HTERT RPE-1 (cell line): ENCODE data around the gene ITGAX.
"Not testable (repeated sequence)": the region's sequence is repeated elsewhere in the genome, so short reads cannot be mapped to it uniquely, and the experiment has no call there.

Source experiments
- in situ Hi-C: fragments of 300-500 bp; cut with MboI; formaldehyde crosslinking; loops from 4 replicates; pipeline ENCODE4 v1.14.3; 2020; ENCODE audit warnings: low sequenced_read_pairs

Gene ITGAX

DNA sequence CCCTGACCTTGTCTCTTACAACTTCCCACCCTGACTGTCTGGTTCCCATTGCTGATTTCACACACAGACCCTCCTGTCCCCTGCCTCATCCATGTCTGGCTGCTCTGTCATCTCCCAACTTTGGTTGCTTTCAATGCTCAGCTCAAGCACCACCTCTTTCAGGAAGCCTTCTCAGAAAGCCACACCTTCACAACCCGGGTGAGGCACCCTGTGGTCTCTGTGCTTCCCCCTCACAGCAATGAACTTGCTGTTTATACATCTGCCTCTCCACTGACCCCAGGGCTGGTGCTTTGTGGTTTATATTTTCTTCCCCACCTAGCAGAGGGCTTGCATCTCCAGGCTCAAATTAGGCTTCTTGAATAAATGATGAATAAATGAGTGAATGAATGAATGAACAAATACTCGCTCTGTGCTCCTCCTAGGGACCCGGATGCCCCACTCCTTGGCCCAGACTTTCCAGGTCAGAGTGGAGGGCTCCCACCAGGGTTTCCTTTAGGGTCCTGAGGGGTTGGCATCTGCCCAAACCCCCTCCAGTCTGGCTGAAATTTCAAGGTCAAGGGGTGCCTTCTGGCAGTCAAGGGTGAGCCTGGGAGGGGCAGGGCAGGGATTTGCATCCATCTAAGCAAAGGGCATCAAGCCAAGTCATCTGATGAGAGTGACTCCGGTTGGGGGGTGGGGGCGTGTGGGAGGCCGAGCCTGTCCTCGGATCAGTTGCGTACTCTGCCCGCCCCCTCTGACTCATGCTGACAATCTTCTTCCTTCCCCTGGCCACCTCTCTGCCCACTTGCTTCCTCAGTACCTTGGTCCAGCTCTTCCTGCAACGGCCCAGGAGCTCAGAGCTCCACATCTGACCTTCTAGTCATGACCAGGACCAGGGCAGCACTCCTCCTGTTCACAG, at the start of gene ITGAX:
ITGAX (plus strand) TSS at position 783 of the 898 bp plus-strand sequence; CDS start at position 862, 79 bp downstream.
- in situ Hi-C loops = no loop called here

DNA sequence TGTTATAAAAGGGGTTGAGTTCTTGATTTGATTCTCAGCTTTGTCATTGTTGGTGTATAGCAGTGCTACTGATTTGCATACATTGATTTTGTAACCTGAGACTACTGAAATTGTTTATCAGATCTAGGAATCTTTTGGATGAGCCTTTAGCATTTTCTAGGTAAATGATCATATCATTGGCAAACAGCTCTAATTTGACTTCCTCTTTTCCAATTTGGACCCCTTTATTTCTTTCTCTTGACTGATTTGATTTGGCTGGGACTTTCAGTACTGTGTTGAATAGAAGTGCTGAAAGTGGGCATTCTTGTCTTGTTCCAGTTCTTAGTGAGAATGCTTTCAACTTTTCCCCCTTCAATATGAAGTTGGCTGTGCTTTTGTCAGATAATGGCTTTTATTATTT, 49.8 kb upstream of the ITGAX start:
- in situ Hi-C loops = no loop called here

DNA sequence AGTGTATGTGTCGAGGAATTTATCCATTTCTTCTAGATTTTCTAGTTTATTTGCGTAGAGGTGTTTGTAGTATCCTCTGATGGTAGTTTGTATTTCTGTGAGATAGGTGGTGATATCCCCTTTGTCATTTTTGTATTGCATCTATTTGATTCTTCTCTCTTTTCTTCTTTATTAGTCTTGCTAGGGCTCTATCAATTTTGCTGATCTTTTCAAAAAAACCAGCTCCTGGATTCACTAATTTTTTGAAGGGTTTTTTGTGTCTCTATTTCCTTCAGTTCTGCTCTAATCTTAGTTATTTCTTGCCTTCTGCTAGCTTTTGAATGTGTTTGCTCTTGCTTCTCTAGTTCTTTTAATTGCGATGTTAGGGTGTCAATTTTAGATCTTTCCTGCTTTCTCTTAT, 46.6 kb upstream of the ITGAX start:
- in situ Hi-C loops = not testable (repeated sequence)

DNA sequence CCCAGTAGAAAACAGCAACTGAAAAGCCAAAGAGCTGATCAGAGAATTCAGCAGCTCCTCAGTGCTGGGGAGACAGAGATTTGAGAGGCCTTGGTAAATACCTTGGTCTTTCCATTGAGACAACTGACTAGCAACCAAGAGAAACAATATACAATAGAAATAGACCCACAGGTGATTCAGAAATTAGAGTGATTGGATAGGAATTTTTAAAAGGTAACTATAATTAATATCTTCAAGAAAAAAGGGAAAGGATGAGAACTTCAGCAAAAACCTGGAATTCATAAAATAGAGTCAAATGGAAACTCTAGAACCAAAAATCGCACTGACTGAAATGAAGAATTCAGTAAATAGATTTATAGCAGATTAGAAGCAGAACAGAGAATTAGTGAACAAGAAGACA, 32.5 kb upstream of the ITGAX start:
- in situ Hi-C loops = no loop called here

DNA sequence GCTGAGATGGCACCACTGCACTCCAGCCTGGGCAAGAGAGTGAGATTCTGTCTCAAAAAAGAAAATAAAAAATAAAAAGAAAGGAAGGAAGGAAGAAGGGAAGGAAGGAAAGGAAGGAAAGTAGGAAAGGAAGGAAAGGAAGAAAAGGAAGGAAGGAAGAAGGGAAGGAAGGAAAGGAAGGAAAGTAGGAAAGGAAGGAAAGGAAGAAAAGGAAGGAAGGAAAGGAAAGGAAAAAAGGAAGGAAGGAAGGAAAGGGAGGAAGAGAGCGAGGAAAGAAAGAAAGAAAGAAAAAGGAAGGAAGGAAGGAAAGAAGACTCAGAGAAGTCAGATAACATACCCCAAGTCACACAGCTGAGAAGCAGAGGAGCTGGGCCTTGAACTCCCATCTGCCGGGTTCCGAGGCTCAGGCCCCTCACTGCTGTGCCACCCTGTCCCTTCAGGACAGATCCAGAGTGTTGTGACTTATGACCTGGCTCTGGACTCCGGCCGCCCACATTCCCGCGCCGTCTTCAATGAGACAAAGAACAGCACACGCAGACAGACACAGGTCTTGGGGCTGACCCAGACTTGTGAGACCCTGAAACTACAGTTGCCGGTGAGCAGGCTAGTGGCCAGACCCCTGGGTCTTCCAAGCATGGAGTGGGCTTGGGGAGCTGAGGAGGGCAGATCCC, 30.9 kb upstream of the ITGAX start:
- in situ Hi-C loops = no loop called here

DNA sequence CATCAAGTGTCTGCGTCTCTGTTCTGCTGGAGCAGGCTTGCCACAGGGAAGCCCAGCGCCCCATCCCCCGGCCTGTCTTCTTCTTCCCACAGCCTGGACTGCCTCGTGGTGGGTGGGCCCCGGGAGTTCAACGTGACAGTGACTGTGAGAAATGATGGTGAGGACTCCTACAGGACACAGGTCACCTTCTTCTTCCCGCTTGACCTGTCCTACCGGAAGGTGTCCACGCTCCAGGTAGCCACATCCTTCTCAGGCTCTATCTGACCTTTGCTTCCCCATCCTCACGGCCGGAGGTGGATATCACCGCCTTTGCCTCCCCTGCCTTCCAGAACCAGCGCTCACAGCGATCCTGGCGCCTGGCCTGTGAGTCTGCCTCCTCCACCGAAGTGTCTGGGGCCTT, 29.8 kb upstream of the ITGAX start:
- in situ Hi-C loops = no loop called here

DNA sequence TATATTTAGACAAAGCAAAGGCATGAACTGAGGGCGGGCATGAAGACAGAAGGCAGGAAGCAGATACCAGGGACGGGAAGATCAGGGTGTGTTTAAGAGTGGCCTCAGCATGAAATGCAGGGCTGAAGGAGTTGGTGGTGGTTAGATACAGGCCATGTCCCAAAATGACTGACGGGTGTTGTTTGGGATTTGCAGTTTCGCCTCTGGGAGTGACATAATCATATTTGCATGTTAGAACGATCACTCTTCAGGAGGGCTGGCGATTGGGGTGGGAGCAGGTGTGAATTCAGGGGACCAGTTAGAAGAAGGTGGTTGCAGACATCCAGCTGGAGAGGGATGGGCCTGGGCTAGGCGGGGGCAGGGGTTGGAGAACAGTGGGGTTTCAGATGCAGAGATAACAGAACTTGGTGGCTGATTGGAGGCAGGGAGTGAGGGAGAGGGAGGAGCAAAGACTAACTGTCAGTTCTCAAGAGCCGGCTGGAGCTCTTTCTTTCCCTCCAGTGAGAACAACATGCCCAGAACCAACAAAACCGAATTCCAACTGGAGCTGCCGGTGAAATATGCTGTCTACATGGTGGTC, 27.2 kb upstream of the ITGAX start:
- in situ Hi-C loops = no loop called here

DNA sequence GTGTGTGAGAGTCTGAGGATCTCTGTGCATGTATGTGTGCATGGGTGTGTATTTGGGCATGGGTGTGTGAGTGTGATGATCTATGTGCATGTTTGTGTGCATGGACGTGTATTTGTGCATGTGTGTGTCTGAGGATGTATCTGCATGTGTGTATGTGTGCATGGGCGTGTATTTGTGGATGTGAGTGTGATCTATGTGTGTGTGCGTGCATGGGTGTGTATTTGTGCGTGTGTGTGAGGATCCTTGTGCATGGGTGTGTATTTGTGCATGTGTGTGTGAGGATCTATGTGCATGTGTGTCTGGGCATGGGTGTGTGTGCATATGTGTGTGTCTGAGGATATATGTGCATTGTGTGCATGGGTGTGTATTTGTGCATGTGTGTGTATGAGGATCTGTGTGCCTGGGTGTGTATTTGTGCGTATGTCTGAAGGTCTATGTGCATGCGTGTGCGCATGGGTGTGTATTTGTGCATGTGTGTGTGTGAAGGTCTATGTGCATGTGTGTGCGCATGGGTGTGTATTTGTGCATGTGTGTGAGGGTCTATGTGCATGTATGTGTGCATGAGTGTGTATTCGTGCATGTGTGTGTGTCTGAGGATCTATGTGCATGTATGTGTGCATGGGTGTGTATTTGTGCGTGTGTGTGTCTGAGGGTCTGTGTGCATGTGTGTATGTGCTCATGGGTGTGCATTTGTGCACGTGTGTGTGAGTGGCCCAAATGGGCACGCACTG, 26.5 kb upstream of the ITGAX start:
- in situ Hi-C loops = no loop called here

DNA sequence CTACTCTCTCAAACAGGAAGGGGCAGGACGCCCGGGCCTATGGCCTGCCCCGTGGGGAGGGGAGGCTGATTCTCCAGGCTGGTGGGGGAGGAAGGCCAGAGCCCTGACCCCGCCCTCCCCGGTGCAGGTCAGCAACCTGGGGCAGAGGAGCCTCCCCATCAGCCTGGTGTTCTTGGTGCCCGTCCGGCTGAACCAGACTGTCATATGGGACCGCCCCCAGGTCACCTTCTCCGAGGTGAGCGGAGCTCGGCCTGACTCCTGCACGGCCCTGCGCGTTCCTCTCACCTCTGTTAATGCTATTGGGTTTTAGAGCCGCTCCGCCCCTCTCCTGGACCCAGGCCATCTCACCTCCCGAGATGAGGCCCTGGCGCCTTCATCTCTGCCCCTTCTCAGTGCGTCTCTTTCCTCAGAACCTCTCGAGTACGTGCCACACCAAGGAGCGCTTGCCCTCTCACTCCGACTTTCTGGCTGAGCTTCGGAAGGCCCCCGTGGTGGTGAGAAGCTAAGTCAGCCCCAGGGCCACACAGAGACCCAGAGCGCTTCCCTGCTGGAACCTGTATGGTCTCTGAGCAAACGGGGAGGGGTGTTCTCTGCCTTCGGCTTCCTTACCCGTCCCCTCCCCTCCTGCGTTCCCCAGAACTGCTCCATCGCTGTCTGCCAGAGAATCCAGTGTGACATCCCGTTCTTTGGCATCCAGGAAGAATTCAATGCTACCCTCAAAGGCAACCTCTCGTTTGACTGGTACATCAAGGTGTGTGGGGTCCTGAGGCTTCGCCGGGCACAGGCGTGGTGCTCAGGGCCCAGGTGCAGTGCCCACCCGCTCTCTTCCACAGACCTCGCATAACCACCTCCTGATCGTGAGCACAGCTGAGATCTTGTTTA, 25.1 kb upstream of the ITGAX start:
- in situ Hi-C loops = no loop called here

DNA sequence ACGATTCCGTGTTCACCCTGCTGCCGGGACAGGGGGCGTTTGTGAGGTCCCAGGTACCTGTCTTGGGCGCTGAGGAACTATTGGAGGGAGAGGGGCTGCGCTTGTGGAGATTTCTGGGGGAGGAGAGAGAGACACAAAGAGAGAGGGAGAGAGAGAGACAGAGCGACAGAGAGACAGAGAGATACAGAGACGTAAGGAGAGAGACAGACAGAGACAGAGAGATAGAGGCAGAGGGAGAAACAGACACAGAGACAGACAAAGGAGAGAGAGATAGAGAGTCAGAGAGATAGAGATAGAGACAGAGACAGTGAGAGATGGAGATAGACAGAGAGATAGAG, 24.5 kb upstream of the ITGAX start:
- in situ Hi-C loops = no loop called here

DNA sequence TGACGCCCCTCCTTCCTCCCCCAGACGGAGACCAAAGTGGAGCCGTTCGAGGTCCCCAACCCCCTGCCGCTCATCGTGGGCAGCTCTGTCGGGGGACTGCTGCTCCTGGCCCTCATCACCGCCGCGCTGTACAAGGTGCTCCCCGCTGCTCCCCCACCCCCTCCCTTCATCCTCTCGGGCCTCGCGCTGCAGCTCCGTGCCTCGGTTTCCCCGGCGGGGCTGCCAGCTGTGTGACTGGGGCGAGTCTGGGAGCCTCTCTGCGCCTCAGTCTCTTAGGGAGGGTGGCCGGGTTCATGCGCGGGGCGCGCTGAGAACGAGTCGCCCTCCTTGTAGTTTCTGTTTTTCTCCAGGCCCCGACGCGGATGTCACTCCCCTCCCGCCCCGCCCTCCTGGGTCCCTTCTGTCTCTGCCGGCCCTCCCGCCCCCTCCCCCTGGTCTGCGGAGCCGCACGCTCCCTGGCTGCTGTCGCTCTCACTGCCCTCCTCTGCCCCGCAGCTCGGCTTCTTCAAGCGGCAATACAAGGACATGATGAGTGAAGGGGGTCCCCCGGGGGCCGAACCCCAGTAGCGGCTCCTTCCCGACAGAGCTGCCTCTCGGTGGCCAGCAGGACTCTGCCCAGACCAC, 23.7 kb upstream of the ITGAX start:
- in situ Hi-C loops = no loop called here

DNA sequence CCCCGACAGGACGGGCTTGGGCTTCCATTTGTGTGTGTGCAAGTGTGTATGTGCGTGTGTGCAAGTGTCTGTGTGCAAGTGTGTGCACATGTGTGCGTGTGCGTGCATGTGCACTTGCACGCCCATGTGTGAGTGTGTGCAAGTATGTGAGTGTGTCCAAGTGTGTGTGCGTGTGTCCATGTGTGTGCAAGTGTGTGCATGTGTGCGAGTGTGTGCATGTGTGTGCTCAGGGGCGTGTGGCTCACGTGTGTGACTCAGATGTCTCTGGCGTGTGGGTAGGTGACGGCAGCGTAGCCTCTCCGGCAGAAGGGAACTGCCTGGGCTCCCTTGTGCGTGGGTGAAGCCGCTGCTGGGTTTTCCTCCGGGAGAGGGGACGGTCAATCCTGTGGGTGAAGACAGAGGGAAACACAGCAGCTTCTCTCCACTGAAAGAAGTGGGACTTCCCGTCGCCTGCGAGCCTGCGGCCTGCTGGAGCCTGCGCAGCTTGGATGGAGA, 23.1 kb upstream of the ITGAX start:
- in situ Hi-C loops = no loop called here

DNA sequence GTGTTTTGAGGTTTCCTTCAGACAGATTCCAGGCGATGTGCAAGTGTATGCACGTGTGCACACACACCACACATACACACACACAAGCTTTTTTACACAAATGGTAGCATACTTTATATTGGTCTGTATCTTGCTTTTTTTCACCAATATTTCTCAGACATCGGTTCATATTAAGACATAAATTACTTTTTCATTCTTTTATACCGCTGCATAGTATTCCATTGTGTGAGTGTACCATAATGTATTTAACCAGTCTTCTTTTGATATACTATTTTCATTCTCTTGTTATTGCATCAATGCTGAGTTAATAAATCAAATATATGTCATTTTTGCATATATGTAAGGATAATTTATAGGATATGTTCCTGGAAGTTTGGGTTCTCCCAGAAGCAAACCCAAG, 22.4 kb upstream of the ITGAX start:
- in situ Hi-C loops = no loop called here

DNA sequence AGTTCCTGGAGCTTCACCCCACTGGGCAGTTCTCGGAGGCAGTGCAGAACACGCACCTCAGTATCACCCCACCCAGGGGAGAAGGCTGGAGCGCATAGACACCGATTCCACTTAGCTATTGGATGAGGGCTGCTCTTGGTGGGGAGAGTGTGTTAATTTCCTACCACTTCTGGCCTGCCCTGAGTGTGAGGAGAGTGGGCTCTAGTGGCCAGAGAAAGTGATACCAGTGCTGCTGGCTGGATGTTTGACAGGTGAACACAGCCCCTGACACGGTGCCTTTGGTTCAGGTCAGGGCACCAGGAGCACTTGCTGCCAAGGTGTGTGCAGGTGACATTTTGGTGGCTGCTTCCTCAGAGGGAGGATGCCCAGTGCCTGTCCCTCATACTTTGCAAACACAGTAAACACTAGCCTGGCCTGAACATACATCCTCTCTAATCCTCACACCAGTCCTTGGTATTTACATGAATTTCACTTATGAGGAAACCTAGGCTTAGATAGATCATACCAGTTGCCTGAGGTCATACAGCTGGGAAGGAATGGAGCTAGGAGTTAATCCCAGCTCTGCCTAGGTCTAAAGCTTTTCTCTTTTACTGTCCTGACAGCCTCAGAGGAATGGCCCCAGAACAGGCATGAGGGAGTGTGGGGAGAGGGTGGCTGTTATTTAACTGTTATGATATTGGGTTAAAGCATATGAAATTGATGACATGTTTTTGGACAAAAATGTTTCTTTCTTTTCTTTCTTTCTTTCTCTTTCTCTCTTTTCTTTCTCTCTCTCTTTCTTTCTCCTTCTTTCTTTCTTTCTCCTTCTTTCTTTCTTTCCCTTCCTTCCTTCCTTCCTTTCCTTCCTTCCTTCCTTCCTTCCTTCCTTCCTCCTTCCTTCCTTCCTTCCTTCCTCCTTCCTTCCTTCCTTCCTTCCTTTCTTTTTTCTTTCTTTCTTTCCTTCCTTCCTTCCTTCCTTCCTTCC, 21.0 kb upstream of the ITGAX start:
- in situ Hi-C loops = no loop called here

DNA sequence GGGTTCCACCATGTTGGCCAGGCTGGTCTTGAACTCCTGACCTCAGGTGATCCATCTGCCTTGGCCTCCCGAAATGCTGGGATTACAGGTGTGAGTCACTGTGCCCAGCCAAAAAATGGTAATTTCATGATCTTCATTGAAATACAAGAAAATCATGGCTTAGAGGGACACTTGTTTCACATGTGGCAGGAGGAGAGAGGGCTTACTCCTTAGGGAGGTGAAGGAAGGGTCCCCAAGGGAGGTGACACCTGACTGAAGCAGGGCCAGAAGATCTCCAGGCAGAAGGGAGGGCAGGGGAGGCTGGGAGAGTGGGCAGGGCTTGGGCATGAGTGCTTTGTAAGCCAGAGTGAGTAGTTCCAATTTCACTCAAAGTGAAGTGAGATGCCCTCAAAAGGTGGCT, 20.0 kb upstream of the ITGAX start:
- in situ Hi-C loops = no loop called here

DNA sequence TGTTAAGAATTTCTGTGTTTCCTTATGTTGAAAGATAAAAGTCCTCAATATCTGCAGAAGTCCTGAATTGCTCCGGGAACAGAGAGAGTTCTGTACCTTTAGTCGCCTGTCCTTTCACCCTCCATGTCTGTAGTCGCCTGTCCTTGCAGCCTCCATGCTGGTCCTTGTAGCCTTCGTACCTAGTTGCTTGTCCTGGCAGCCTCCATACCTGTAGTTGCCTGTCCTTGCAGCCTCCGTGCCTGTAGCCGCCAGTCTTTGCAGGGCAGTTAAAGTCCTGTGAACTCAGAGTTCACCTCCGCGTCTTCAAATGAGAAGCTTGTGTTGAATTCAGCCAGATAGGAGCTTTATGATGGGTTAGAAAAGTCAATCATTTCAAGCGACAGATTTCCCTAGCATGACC, 19.5 kb upstream of the ITGAX start:
- in situ Hi-C loops = no loop called here

DNA sequence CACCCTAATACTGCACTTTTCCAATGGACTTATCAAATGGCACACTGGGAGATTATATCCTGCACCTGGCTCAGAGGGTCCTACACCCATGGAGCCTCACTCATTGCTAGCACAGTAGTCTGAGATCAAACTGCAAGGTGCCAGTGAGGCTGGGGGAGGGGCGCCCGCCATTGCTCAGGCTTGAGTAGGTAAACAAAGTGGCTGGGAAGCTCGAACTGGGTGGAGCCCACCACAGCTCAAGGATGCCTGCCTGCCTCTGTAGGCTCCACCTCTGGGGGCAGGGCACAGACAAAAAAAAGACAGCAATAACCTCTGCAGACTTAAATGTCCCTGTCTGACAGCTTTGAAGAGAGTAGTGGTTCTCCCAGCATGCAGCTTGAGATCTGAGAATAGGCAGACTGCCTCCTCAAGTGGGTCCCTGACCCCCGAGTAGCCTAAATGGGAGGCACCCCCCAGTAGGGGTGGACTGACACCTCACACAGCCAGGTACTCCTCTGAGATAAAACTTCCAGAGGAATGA, 16.8 kb upstream of the ITGAX start:
- in situ Hi-C loops = not testable (repeated sequence)

DNA sequence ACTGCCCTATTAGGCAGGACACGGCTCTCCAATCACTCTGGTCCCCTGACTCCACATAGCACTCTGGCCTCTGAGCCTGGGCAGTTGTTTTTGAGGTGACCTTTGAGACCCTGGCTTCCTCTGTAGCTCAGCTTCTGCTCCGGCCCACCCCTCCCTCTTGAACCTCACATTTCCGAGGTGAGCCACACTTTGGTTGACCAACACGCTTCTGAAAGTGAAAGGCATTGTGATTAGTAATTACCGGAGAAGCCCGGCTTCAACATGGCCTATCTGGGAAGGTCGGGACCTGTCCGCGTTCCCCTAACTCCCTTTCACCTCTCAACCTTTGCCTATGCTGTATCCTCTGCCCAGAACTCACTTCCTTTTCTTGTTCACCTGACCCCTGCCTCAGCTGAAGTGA, 10.3 kb upstream of the ITGAX start:
- in situ Hi-C loops = no loop called here
